Heart left ventricle (tissue), 13 donors: ENCODE measurements around the gene CBLL2.

Experiments used
- POLR2A ChIP-seq, 2 donors: fragments of 450-650 bp; IDR thresholded peaks; one replicate each; pipeline ENCODE4 v1.6.1; 2017; ENCODE audit warnings: antibody characterized with exemption in 2 of 2, mild to moderate bottlenecking in 2 of 2, moderate library complexity in 2 of 2
- TF ChIP-seq, protein P1 (sequence below), 12 donors: fragments of 200-600 bp; sonication (generic) in 4 of 12; IDR thresholded peaks; one replicate each; pipeline versions ENCODE4 v1.5.0 to v1.8.0; 2018 to 2022; ENCODE audit warnings: antibody characterized with exemption in 12 of 12, mild to moderate bottlenecking in 5 of 12
- donor health status: ischemic (EF 13 %, LVEDD 7.1; RV severe dilation, severe dysfunction).
- donor health status: DM: no; HTN: yes; CAD: no.
- donor health status: DM: no; HTN: no; CAD: no.
- donor health status: ischemic (EF 25% LVEDD 6.9; RV normal size, moderate dysfunction).
- donor health status: ischemic (EF 25% LVEDD 5.7; RV mildly dilated, moderate dysfunction).
- donor health status: ischemic (EF 35%, LVEDD 5.7; RV mildly dilated, moderate dysfunction).
- donor health status: nonischemic (EF 11% LVEDD 7.7; RV severe dilation, severe dysfunction).
- donor health status: DM: yes; HTN: yes; CAD: no.
- donor health status: PGD.
- donor health status: ischemic (EF 29% LVEDD 5.4; RV normal size, mild dysfunction).
- donor health status: nonischemic (EF 23%, LVEDD 6.1; RV moderate dilation, normal function).

- TF ChIP-seq, protein P1, sequence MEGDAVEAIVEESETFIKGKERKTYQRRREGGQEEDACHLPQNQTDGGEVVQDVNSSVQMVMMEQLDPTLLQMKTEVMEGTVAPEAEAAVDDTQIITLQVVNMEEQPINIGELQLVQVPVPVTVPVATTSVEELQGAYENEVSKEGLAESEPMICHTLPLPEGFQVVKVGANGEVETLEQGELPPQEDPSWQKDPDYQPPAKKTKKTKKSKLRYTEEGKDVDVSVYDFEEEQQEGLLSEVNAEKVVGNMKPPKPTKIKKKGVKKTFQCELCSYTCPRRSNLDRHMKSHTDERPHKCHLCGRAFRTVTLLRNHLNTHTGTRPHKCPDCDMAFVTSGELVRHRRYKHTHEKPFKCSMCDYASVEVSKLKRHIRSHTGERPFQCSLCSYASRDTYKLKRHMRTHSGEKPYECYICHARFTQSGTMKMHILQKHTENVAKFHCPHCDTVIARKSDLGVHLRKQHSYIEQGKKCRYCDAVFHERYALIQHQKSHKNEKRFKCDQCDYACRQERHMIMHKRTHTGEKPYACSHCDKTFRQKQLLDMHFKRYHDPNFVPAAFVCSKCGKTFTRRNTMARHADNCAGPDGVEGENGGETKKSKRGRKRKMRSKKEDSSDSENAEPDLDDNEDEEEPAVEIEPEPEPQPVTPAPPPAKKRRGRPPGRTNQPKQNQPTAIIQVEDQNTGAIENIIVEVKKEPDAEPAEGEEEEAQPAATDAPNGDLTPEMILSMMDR (IDR thresholded peaks at IDR 0.05), result no peak
- no peak for TF ChIP-seq POLR2A (IDR thresholded peaks at IDR 0.05)
Measured at GRCh38 chrX:22315151-22315550, 42.4 kb downstream of the CBLL2 start.
